ENCODE data around the gene NID2. TPM values are rescaled to one million over a fixed set of nuclear protein-coding genes. Genes with fewer than 3 reads are reported as not detected.

NID2 gene
- total and polyA plus RNA-seq, 2 of the 4 experiments (the other 2 are of a cell fraction) = 101 to 303 TPM

DNA sequence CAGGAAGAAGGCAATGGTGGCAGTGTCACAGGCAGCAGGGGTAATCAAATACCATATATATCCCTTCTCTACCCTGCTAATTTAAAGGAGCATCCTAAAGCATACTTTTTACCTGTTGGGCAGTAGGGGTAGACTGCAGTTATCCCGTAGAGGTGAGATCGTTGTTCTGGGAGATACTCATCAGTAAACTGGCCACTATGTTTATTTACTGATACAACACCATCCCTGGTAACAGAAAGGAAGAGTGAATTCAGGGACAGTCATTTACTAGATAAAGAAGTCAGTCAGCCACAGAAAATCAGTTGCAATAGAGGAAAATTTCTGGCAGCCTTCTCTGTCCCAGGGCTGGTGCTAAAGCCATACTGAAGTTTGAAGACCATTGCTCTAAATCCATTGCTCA, 63.2 kb downstream of the NID2 start:
- H3K79me1 ChIP-seq (ENCODE audit: low read depth in 1 of 2, low read length in 2 of 2) = peaks cover 37 to 60% of the 10 kb centered on the region in 2 experiments

More for the DNA sequence above, 63.2 kb downstream of the NID2 start:
- no peak overlapping the region for H2BK15ac ChIP-seq (ENCODE audit: low read depth, low read length)
- TF ChIP-seq RAD21 (IDR thresholded peaks at IDR 0.05; ENCODE audit: low read length) = no peak
- no peak for TF ChIP-seq MXI1 (IDR thresholded peaks at IDR 0.05; ENCODE audit: borderline replicate concordance, low read depth, low read length)
- TF ChIP-seq, protein P1, sequence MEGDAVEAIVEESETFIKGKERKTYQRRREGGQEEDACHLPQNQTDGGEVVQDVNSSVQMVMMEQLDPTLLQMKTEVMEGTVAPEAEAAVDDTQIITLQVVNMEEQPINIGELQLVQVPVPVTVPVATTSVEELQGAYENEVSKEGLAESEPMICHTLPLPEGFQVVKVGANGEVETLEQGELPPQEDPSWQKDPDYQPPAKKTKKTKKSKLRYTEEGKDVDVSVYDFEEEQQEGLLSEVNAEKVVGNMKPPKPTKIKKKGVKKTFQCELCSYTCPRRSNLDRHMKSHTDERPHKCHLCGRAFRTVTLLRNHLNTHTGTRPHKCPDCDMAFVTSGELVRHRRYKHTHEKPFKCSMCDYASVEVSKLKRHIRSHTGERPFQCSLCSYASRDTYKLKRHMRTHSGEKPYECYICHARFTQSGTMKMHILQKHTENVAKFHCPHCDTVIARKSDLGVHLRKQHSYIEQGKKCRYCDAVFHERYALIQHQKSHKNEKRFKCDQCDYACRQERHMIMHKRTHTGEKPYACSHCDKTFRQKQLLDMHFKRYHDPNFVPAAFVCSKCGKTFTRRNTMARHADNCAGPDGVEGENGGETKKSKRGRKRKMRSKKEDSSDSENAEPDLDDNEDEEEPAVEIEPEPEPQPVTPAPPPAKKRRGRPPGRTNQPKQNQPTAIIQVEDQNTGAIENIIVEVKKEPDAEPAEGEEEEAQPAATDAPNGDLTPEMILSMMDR (conservative IDR thresholded peaks at IDR 0.05; ENCODE audit: low read depth, low read length) = no peak
- no peak for TF ChIP-seq SMC3 (IDR thresholded peaks at IDR 0.05; ENCODE audit: low read depth, low read length)
- TF ChIP-seq, protein P2, sequence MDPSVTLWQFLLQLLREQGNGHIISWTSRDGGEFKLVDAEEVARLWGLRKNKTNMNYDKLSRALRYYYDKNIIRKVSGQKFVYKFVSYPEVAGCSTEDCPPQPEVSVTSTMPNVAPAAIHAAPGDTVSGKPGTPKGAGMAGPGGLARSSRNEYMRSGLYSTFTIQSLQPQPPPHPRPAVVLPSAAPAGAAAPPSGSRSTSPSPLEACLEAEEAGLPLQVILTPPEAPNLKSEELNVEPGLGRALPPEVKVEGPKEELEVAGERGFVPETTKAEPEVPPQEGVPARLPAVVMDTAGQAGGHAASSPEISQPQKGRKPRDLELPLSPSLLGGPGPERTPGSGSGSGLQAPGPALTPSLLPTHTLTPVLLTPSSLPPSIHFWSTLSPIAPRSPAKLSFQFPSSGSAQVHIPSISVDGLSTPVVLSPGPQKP (IDR thresholded peaks at IDR 0.05; ENCODE audit: borderline replicate concordance, low read depth, low read length) = no peak
- no peak for TF ChIP-seq CHD1 (IDR thresholded peaks at IDR 0.05; ENCODE audit: low read depth, low read length)
- no peak for TF ChIP-seq MAFK (IDR thresholded peaks at IDR 0.05; ENCODE audit: low read depth, low read length)
- TF ChIP-seq RCOR1 (IDR thresholded peaks at IDR 0.05; ENCODE audit: insufficient replicate concordance, low read length) = no peak
- no peak for TF ChIP-seq FOS (IDR thresholded peaks at IDR 0.05; ENCODE audit: low read depth, low read length)
- no peak for TF ChIP-seq NFE2L2 (IDR thresholded peaks at IDR 0.05; ENCODE audit: low read depth, low read length)
- no peak for TF ChIP-seq BHLHE40 (IDR thresholded peaks at IDR 0.05; ENCODE audit: low read depth, low read length)
- no peak overlapping the region for H2BK20ac ChIP-seq (ENCODE audit: low read depth, low read length)
- BruUV-seq (replicated peaks) = no TSS peak
- H3K9ac ChIP-seq (ENCODE audit: low read depth, low read length) = no peak overlapping the region
- no peak overlapping the region for H3K18ac ChIP-seq (ENCODE audit: low read depth, low read length)
- H3K23ac ChIP-seq (ENCODE audit: low read depth, low read length) = no peak overlapping the region
- DNase-seq (no peak), ATAC-seq (ENCODE audit: low read depth) (no peak)
- H4K91ac ChIP-seq (ENCODE audit: insufficient read depth, low read depth, low read length) = no peak overlapping the region
- H3K4me2 ChIP-seq (ENCODE audit: low read depth, low read length) = no peak overlapping the region
- H3K36me3 ChIP-seq (ENCODE audit: control insufficient read depth, insufficient read depth, low read length) = peaks cover 57% of the 10 kb centered on the region
- no peak overlapping the region for H2BK120ac ChIP-seq (ENCODE audit: low read depth, low read length)
- H3K9me1 ChIP-seq (ENCODE audit: insufficient read depth, low read length) = peaks cover 10% of the 10 kb centered on the region
- no peak overlapping the region for H3K4ac ChIP-seq (ENCODE audit: low read depth, low read length)
- no peak overlapping the region for H4K8ac ChIP-seq (ENCODE audit: low read depth in 2 of 2, low read length in 2 of 2)
- CTCF ChIA-PET = no interaction called here
- dilution Hi-C loops (cut with HindIII; ENCODE audit: low sequenced_read_pairs, unreplicated experiment) = no loop called here
- H3K14ac ChIP-seq (replicated peaks; ENCODE audit: low read depth, low read length) = no peak overlapping the region
- POLR2A ChIA-PET (ENCODE audit: unreplicated experiment) = no interaction called here
- WGBS, 2 experiments (ENCODE audit: extremely low coverage in 2 of 2, insufficient read length in 1 of 2) = no CpG with 5 or more reads among the region's 2 CpGs
- no peaks in the 10 kb centered on the region for H3K27me3 ChIP-seq (ENCODE audit: control insufficient read depth, insufficient read depth, low read length)
- H4K20me1 ChIP-seq (ENCODE audit: insufficient read depth, low read length) = 0 out of 2 replicates have a peak, but pooled peaks cover 2% of the 10 kb centered on the region
- H2BK5ac ChIP-seq (ENCODE audit: low read depth, low read length, poor library complexity, severe bottlenecking) = no peak overlapping the region
- in situ Hi-C loops (cut with MboI; ENCODE audit: low sequenced_read_pairs) = loop anchor here (25.0 kb wide), 1 partner anchor 707 kb away; the partner anchor contains the start of gene PSMC6
- no peak overlapping the region for H3K4me3 ChIP-seq (ENCODE audit: insufficient read depth, low read depth, low read length)
- no peaks in the 10 kb centered on the region for H3K9me3 ChIP-seq (ENCODE audit: control insufficient read depth, insufficient read depth, low read length)
- H2AK5ac ChIP-seq (ENCODE audit: low read depth, low read length) = no peak overlapping the region
- no peaks in the 10 kb centered on the region for H3K4me1 ChIP-seq (ENCODE audit: control insufficient read depth, insufficient read depth, low read length)
- no peak overlapping the region for H3K27ac ChIP-seq (ENCODE audit: insufficient read depth, low read length)
- no peak overlapping the region for H2AK9ac ChIP-seq (replicated peaks; ENCODE audit: low read depth, low read length, poor library complexity)
- intact Hi-C loops (cut with micrococcal nuclease) = no loop called here
- H2AFZ ChIP-seq (replicated peaks; ENCODE audit: low read length, poor library complexity) = no peak overlapping the region
- H4K5ac ChIP-seq (ENCODE audit: low read depth, low read length) = no peak overlapping the region
- no peak overlapping the region for H3K56ac ChIP-seq (ENCODE audit: extremely low read depth, insufficient read depth, low read length)
